ENCODE measurements around the gene GPR4.

GPR4 gene

GRCh38 chr19:45556835-45557234 lies 45.2 kb downstream of the GPR4 start:
- DNase-seq (ENCODE audit: low read depth in 3 of 3, low spot score in 1 of 3), result no peak

- no peak for DNase-seq (ENCODE audit: low read depth in 3 of 3, low spot score in 1 of 3)
Measured at GRCh38 chr19:45554481-45554880, 47.5 kb downstream of the GPR4 start.

- no peak for DNase-seq (ENCODE audit: low read depth in 3 of 3, low spot score in 1 of 3)
Measured at GRCh38 chr19:45553464-45553863, 48.5 kb downstream of the GPR4 start.

- no peak for DNase-seq (ENCODE audit: low read depth in 3 of 3, low spot score in 1 of 3)
Measured at GRCh38 chr19:45547965-45548609, 53.9 kb downstream of the GPR4 start.

- DNase-seq (ENCODE audit: low read depth in 3 of 3, low spot score in 1 of 3), result no peak
Measured at GRCh38 chr19:45547211-45547770, 54.7 kb downstream of the GPR4 start.

- DNase-seq (ENCODE audit: low read depth in 3 of 3, low spot score in 1 of 3), result no peak
Measured at GRCh38 chr19:45542234-45542668, 59.8 kb downstream of the GPR4 start.

Measured in stimulated activated CD4-positive, alpha-beta T cell treated with anti-CD3 and anti-CD28 coated beads, TNF-alpha, amount 100 ng/mL, for 1 hour (primary cell).